HG02623 (cell line): Measurements from ENCODE around the gene ARHGAP10.

Experiments used
- ATAC-seq: cut with Tn5 transposase; IDR thresholded peaks from one replicate; pipeline ENCODE4 v1.9.1; 2021; ENCODE audit warnings: moderate library complexity; ENCODE audit not compliant: unreplicated experiment

The ARHGAP10 gene

GRCh38 chr4:147823130-147823529, 91.2 kb downstream of the ARHGAP10 start:
- no peak for ATAC-seq

- ATAC-seq = no peak
Observed at GRCh38 chr4:147824316-147824715, 92.4 kb downstream of the ARHGAP10 start.

- no peak for ATAC-seq
Observed at GRCh38 chr4:147824884-147825283, 93.0 kb downstream of the ARHGAP10 start.

- no peak for ATAC-seq
Observed at GRCh38 chr4:147825451-147826287, 93.8 kb downstream of the ARHGAP10 start.

GRCh38 chr4:147826288-147826646, 94.4 kb downstream of the ARHGAP10 start:
- no peak for ATAC-seq

- ATAC-seq = no peak
Observed at GRCh38 chr4:147828331-147828905, 96.5 kb downstream of the ARHGAP10 start.

- no peak for ATAC-seq
Observed at GRCh38 chr4:147829401-147830101, 97.7 kb downstream of the ARHGAP10 start.

GRCh38 chr4:147830102-147830463, 98.2 kb downstream of the ARHGAP10 start:
- ATAC-seq = no peak

- no peak for ATAC-seq
Observed at GRCh38 chr4:147830987-147831386, 99.1 kb downstream of the ARHGAP10 start.

GRCh38 chr4:147831551-147832171, 99.8 kb downstream of the ARHGAP10 start:
- ATAC-seq = no peak

GRCh38 chr4:147833254-147833653, 101.4 kb downstream of the ARHGAP10 start:
- ATAC-seq = no peak

- ATAC-seq = no peak
Observed at GRCh38 chr4:147833741-147834140, 101.9 kb downstream of the ARHGAP10 start.

GRCh38 chr4:147834480-147834879, 102.6 kb downstream of the ARHGAP10 start:
- ATAC-seq = no peak

GRCh38 chr4:147836807-147837206, 104.9 kb downstream of the ARHGAP10 start:
- no peak for ATAC-seq

GRCh38 chr4:147837435-147837834, 105.5 kb downstream of the ARHGAP10 start:
- no peak for ATAC-seq

GRCh38 chr4:147837854-147838253, 106.0 kb downstream of the ARHGAP10 start:
- ATAC-seq = no peak

GRCh38 chr4:147839200-147839599, 107.3 kb downstream of the ARHGAP10 start:
- ATAC-seq = no peak

- no peak for ATAC-seq
Observed at GRCh38 chr4:147839663-147840062, 107.8 kb downstream of the ARHGAP10 start.

- peak; percentile 49 for ATAC-seq
Observed at GRCh38 chr4:147840838-147841738, 109.2 kb downstream of the ARHGAP10 start.

- no peak for ATAC-seq
Observed at GRCh38 chr4:147842573-147842972, 110.7 kb downstream of the ARHGAP10 start.

GRCh38 chr4:147843162-147843561, 111.3 kb downstream of the ARHGAP10 start:
- ATAC-seq = no peak
